ENCODE data around the gene ZNF362.
"Not testable (repeated sequence)": the region's sequence is repeated elsewhere in the genome, so short reads cannot be mapped to it uniquely, and the experiment has no call there.

Gene ZNF362

DNA sequence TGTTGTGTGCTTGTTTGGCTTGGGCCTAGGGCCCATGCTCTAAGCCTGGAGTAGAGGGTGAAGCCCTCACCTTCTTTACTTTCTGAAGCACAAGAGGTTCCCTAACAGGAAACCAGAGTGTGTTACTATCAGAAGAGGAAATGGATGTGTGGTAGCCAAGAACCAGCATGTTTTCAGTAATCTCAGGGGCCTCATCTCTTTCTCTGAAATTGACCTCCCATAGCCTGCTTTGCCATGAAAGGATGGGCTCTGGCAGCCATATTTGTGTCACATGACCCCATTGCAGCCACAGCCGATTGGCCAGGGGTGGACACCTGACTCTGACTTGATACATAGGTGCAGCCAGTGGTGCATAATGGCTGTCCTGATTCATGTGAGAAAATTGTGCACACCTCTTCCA lies 46.0 kb downstream of the ZNF362 start:
- DNase-seq (ENCODE audit: extremely low read depth in 1 of 2, low read depth in 1 of 2) = no peak

- DNase-seq (ENCODE audit: extremely low read depth in 1 of 2, low read depth in 1 of 2) = no peak
Measured at GRCh38 chr1:33305016-33305415, 48.7 kb downstream of the ZNF362 start.

GRCh38 chr1:33305816-33306652 lies 49.7 kb downstream of the ZNF362 start:
- no peak for DNase-seq (ENCODE audit: extremely low read depth in 1 of 2, low read depth in 1 of 2)

- no peak for DNase-seq (ENCODE audit: extremely low read depth in 1 of 2, low read depth in 1 of 2)
Measured at GRCh38 chr1:33306653-33307493, 50.6 kb downstream of the ZNF362 start.

- DNase-seq (ENCODE audit: extremely low read depth in 1 of 2, low read depth in 1 of 2) = no peak
Measured at GRCh38 chr1:33307494-33307864, 51.2 kb downstream of the ZNF362 start.

GRCh38 chr1:33309351-33309750 lies 53.1 kb downstream of the ZNF362 start:
- DNase-seq (ENCODE audit: extremely low read depth in 1 of 2, low read depth in 1 of 2) = not testable (repeated sequence)

DNA sequence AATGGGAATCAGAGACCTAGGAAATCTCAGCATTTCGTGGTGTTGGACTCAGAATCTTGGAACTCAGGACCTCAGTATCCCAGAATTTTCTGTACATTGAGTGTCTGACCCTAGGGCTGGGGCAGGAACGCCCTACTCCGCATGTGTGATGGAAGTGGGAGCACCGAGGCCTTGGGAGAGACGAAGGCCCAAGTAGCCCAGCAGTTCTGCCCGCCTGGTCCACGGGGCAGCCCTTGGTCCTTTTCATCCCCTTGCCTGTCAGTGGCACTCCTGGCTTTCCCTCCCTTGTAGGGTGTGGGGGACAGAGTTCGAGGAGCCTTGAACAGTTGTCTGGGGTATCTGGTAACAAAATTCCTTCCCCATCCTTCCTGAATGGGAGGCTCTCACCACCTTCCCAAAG lies 54.4 kb downstream of the ZNF362 start:
- DNase-seq (ENCODE audit: extremely low read depth in 1 of 2, low read depth in 1 of 2) = no peak

- DNase-seq (ENCODE audit: extremely low read depth in 1 of 2, low read depth in 1 of 2) = no peak
Measured at GRCh38 chr1:33311706-33312412, 55.6 kb downstream of the ZNF362 start.

DNA sequence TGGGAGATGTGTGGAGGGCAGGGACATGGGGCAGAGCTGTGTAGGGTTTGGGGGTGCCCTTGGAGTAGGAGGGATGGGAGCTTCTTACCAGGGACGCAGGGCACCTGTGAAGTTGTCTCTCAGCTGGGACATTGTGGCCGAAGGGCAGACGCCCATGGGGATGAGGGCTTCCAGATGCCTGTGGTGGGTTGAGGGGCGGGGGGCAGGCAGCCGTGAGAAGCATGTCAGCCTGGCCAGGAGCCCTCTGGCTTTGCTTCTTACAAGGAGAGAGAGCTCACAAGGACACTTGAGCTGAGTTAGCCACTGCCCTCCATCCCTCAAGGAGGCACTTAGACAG lies 56.1 kb downstream of the ZNF362 start:
- DNase-seq (ENCODE audit: extremely low read depth in 1 of 2, low read depth in 1 of 2) = no peak

DNA sequence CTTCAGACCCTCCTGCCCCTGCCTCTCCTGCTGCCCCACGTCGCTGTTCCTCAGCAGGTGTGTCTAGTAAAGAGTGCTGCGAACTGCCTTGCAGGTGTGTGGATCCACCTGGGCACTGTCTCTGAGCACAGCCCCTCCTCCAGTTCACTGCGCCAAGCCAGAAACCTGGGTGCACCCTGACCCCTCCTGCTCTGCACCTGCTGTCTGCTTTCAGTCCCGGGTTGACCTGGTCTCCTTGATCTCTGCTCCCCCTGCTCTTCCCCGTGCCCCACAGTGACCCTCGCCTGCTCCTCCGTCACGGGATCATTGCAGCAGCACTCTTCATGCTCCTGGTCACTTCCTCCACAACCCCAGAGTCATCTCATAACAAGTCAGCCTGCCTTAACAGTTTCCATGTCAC lies 58.1 kb downstream of the ZNF362 start:
- no peak for DNase-seq (ENCODE audit: extremely low read depth in 1 of 2, low read depth in 1 of 2)

DNA sequence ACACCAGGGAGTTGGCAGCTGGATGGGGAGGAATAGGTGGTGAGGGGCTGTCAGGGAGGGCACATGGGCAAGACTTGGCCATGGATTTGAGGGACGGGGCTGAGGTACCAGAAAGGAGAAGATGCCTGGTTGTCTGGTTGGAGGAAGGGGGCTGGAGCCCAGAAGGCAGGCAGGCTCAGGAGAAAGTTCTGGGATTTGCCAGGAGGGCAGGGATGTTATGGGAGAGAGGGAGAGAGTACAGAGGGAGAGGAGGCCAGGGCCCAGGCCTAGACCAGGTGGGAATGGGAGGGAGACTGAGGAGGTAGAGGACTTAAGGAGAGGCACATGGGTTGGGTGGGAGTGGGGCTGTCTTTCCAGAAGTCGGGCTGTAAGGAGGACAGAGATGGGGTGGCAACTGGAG lies 60.3 kb downstream of the ZNF362 start:
- DNase-seq (ENCODE audit: extremely low read depth in 1 of 2, low read depth in 1 of 2) = no peak

- DNase-seq (ENCODE audit: extremely low read depth in 1 of 2, low read depth in 1 of 2) = no peak
Measured at GRCh38 chr1:33317354-33317753, 61.1 kb downstream of the ZNF362 start.

GRCh38 chr1:33317946-33318345 lies 61.7 kb downstream of the ZNF362 start:
- no peak for DNase-seq (ENCODE audit: extremely low read depth in 1 of 2, low read depth in 1 of 2)

DNA sequence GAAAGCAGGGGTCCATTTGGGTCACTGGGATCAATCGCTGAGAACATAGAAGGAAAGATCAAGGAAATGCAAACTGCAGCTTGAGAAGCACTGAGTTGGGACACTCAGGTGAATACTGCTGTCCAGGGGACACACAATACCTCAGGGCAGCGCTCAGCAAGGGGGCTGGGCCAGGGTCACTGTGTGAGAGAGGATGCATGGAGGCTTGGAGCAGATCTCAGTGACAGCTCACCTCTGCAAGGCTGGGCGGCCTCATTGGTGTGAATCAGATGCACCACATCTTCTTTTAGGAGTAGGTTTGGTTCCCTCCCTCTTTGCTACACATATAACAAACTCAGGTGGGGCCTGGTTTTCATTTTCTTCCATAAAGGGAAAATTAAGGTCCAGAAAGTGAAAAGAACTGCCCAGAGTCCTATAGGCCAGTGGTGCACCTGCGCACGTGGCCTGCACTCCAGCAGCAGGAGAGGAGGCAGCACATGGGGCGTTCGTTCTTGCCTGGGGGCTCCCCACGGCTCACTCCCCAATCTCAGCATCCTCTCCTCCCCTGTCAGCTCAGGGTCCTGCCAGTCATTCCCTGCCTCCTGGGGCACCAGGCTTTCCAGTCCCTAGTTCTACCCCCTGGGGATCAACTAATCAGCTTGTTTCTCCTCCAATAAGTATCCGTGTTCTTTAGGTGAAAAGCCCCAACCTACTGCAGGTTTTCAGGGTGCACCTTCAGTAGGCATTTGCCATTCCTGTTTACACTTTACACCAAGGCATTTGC lies 63.1 kb downstream of the ZNF362 start:
- DNase-seq (ENCODE audit: extremely low read depth in 1 of 2, low read depth in 1 of 2) = no peak

DNA sequence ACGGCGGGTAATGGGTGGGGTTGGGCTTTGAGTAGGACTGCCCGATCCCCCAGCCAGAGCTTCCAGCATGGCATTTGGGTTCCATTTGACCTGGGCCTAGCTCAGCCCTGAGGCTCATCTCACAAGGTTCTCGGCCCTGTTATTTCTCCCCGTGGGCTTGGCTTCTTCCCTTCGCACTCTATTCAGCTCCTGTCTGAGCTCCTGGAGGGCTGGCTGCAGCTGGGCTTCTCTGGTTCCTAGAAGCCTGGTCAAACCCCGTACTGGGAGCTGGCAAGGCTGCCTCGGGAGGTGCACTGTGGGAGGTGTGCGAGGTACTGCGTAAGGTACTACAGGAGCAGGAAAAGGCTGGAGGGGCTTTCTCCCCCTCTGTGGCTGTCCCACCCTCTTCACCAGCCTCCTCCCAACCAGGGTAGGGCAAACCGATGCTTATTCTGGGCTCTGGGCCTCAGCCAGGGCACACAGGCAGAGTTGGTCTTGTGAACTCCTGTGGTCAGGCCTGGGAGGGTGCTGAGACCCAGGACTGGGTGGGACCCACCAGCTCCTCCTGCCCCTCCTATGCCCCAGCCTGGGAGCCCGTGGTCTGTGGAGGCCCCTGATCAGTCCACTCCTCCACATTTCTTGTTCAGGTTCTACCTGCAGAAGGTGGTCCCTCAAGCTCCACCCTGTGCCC lies 63.8 kb downstream of the ZNF362 start:
- no peak for DNase-seq (ENCODE audit: extremely low read depth in 1 of 2, low read depth in 1 of 2)

GRCh38 chr1:33320619-33321165 lies 64.4 kb downstream of the ZNF362 start, which contains the start of gene A3GALT2:
TSS of gene A3GALT2 (minus strand) at chr1:33321098. CDS start at chr1:33321098, 0 bp downstream.
- DNase-seq (ENCODE audit: extremely low read depth in 1 of 2, low read depth in 1 of 2) = no peak

DNA sequence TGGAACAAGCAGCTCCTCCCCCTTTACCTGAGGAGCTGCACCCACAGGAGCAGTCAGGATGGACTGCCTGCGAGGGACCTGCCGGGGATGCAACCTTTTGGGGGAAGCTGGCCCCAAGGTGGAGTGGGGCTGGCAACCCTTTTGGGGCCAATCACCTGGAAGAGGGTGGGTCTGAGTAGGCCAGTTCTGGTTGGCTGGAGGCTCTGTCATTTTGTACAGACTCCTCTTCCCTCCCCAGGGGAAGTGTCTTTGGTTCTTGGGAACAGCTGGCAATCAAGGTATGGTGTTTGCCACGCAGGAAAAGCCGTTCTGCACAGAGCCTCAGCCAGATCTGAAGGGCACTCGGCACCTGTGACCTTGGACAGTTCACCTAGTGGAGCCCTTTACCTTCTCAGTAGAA lies 64.9 kb downstream of the ZNF362 start:
- no peak for DNase-seq (ENCODE audit: extremely low read depth in 1 of 2, low read depth in 1 of 2)

GRCh38 chr1:33322109-33322508 lies 65.8 kb downstream of the ZNF362 start:
- DNase-seq (ENCODE audit: extremely low read depth in 1 of 2, low read depth in 1 of 2) = no peak

DNA sequence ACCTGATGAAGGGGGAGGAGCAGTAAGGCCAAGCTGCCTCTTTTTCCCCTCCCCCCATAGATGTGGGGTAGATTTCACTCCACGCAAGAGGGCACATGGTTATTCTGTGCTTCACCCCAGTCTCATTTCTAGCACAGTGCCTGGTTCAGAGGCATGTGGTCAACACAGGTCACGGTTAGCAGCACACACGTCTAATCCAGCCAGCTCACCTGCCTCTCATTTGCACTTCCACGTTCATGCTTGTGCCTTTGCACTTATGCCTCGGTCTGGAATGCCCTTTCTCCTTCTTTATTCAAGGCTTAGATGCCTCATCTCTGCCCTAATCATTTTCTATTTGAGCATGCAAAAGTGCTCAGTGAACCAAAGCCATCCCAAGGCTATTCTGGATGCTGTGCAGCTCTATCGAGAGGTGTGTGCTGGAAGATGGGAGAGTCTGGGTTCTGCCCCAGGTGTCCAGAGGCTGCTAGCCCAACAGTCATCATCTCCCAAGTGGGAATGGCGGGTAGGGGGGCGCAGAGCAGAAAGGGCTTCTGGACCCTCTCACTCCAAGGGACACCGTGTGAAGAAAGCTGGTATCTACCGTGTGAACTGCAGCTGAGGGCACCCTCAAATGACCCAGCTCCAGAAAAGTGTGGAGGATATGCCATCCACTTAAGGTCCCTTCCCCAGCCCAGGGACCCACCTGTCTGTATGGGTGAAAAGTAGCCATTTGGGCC lies 66.7 kb downstream of the ZNF362 start:
- DNase-seq (ENCODE audit: extremely low read depth in 1 of 2, low read depth in 1 of 2) = no peak
